B cell (primary cell): ENCODE measurements around the gene AUTS2.

ENCODE experiments used
- CTCF ChIP-seq: fragments of 200-600 bp; IDR thresholded peaks from one replicate; pipeline ENCODE4 v1.8.0; 2022; ENCODE audit warnings: antibody characterized with exemption, mild to moderate bottlenecking
- EZH2 ChIP-seq: IDR thresholded peaks from 2 replicates; pipeline ENCODE4 v1.6.1; 2012; ENCODE audit warnings: borderline replicate concordance, low read depth, mild to moderate bottlenecking, moderate library complexity, low read length; ENCODE audit not compliant: insufficient read depth, poor library complexity, severe bottlenecking

GRCh38 chr7:69567800-69568199 is 30.5 kb upstream of the AUTS2 start:
- TF ChIP-seq CTCF (no peak), EZH2 (no peak)
